ENCODE data around the gene MTG2.

- TF ChIP-seq CTCF (IDR thresholded peaks at IDR 0.05; ENCODE audit: insufficient read depth, low read depth, low read length) (no peak), EZH2 (IDR thresholded peaks at IDR 0.05; ENCODE audit: insufficient read depth, low read length) (no peak)
Observed at GRCh38 chr20:62162765-62163484, 19.9 kb upstream of the MTG2 start.

All from astrocyte (in vitro differentiated cells and primary cell).